Fibroblast of upper back skin (primary cell): ENCODE results near the gene CUX1.
A peak's percentile ranks its signal among the peaks of the same experiment; 100 is the strongest.
"Not testable (repeated sequence)": the region's sequence is repeated elsewhere in the genome, so short reads cannot be mapped to it uniquely, and the experiment has no call there.

Source experiments
- DNase-seq: peaks from one replicate; pipeline ENCODE4 v3.0.0-alpha.2; 2013

Gene CUX1

GRCh38 chr7:101857358-101857811 lies 40.0 kb downstream of the CUX1 start:
- no peak for DNase-seq

- DNase-seq = no peak
Measured at GRCh38 chr7:101858437-101859385, 41.3 kb downstream of the CUX1 start.

- peak; percentile 43 for DNase-seq
Measured at GRCh38 chr7:101859411-101860106, 42.1 kb downstream of the CUX1 start.

DNA sequence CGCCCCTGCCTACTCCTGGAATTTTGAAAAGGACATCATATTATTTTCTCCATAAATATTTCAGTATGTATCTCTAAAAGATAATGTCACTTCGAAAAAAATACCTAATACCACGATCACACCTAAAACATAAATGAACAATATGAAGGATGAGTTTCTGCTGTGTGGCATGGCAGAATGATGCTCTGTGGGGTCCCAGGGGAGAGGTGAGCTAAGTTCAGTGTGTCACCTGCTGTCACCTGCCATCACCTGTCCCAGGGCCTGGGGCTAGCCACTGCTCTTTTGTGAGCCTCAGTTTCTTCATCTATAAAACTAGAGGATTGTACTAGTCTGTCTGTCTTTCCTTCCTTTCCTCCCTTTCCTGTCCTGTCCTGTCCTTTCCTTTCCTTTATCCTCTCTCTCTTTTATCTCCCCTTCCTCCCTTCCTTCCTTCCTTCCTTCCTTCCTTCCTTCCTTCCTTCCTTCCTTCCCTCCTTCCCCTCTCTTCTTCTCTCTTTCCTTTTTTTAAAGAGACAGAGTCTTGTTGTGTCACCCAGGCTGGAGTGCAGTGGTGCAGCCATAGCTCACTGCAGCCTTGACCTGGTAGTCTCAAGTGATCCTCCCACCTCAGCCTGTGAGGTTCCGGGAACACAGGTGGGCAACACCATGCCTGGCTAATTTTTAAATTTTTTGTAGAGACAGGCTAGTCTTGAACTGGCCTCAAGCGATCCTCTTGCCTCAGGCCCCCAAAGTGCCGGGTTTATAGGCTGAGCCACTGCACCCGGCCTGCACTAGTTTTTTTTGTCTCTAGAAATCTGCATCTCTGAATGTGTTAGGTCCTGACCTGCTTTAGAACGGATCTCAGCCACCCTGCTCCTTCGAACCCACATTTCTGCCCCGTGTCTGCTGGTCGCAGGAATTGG lies 43.1 kb downstream of the CUX1 start:
- no peak for DNase-seq

DNA sequence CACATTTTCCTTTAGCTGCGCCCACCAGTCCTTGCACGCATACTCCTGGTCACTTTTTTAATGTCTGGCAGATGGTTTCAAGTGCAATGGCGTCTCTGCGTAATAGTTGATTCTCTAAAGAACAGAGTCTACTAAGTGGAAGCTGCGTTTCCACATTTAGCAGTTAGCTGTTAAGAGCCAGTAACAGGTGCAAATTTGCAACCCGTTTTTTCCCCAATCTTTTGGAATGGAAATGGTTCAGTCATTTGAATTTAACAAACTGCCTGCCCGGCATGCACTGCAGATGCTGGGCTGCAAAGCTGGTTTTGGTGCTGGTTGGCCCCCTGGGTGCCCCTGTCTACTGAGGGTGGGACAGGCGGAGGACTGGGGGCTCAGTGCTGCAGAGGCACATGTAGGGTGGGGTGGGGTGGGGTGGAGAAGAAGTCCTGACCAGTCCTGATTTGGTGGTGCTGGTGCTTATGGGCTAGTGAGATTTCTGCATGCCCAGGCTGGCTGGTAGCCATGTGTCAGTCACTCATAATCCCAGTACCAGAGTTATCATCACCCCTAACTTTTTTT lies 43.9 kb downstream of the CUX1 start:
- no peak for DNase-seq

DNA sequence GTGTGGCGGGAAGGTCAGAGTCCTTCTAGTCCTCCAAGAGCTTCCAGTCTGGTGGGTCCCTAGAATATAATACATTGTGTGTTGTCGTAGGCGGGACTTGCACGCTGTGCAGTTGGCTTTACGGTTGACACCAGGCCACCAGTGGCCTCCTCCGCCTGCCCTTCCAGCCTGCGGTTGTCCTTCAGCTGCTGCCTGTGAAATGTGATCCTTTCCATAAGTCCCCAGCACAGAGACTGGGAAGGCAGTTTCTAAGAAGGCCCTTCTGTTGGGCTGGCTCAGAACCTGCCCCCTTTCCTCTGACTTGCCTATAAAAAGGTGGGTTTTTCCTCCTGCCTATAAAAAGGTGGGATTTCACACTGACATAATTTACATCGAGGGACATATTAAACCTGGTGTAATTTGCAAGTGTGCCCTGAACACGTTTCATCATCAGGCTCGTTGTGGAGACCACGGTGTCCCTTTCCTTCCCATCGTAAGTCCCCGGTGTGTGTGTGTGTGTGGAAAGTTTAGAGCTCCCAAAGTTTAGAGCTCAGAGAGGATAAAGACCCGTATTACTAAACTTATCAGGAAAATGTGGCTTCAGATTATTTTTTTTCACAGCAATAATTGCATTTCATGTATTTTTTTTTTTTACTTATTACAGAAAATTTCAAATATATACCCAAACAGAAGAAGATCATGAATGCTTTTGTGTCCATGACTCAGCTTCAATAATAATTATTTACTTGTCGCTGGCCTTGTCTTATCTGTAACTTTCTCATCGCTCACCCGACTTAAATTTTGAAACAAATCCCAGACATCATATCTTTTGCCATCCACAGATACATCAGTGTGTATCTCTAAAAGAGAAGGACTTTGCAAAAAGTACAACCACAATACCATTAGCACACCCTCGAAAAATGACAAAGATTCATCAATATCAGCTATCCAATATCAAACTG lies 45.1 kb downstream of the CUX1 start:
- DNase-seq = no peak

DNA sequence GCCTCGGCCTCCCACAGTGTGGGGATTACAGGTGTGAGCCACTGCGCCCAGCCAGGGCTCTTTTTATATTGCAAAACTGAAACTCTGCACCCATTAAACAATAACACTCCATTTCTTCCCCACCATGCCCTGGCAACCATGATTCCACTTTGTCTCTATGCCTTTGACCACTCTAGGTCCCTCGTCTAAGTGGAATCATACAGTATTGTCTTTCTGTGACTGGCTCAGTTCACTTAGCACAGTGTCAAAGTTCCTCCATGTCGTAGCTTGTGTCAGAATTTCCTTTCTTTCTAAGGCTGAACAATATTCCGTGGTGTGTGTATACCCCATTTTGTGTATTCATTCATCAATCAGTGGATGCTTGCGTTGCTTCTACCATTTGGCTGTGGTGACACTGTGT lies 46.2 kb downstream of the CUX1 start:
- no peak for DNase-seq

- DNase-seq = no peak
Measured at GRCh38 chr7:101864039-101864438, 46.6 kb downstream of the CUX1 start.

DNA sequence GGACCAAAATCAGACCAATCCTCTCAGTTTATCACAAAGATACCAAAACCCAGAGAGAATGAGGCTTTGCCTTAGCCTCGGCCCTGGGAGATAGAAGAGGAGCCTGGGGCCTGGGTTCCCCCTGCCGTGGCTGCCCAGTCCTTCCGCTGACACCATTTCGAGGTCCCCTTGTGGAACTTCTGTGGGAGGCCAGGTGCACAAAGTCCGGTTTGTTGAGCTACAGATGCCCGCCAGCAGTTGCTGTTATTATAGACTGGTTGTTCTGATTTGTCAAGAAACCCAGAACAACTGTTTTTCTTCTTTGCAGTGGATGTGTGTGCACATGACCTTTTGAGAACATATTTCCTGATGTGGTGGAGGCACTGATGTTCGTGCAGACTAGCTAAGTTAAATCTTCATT lies 47.6 kb downstream of the CUX1 start:
- no peak for DNase-seq

DNA sequence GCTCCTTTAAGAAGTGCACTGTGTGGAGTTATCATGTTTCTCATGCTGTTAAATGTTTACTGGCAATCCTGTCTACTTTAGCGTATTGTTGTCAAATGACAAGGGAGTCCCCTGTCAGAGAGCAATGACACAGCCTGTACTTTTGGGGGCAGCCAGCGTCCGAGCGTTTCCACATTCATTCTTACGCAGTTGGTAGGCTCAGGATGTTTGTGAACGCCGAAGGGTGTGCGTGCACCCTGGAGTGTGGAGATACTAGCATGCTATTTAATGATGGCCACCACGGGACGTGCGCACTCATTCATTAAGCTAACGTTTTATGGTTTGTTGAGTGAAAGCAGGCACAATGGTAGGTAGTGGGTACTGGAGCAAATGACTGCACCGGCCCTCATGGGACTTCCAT lies 48.0 kb downstream of the CUX1 start:
- DNase-seq = no peak

- no peak for DNase-seq
Measured at GRCh38 chr7:101866328-101866727, 48.9 kb downstream of the CUX1 start.

- DNase-seq = no peak
Measured at GRCh38 chr7:101867265-101867664, 49.8 kb downstream of the CUX1 start.

DNA sequence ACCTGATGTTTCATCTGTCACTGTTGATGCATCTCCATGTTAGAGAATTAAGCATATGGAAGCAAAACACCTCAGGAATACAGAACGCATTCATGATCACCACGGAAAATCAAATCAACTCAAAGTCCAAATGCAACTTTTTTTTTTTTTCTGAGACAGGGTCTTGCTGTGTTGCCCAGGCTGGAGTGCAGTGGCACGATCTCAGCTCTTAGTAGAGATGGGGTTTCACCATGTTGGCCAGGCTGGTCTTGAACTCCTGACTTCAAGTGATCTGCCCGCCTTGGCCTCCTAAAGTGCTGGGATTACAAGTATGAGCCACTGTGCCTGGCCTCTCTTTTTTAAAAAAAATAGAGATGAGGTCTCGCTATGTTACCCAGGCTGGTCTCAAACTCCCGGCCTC lies 50.3 kb downstream of the CUX1 start:
- DNase-seq = not testable (repeated sequence)

DNA sequence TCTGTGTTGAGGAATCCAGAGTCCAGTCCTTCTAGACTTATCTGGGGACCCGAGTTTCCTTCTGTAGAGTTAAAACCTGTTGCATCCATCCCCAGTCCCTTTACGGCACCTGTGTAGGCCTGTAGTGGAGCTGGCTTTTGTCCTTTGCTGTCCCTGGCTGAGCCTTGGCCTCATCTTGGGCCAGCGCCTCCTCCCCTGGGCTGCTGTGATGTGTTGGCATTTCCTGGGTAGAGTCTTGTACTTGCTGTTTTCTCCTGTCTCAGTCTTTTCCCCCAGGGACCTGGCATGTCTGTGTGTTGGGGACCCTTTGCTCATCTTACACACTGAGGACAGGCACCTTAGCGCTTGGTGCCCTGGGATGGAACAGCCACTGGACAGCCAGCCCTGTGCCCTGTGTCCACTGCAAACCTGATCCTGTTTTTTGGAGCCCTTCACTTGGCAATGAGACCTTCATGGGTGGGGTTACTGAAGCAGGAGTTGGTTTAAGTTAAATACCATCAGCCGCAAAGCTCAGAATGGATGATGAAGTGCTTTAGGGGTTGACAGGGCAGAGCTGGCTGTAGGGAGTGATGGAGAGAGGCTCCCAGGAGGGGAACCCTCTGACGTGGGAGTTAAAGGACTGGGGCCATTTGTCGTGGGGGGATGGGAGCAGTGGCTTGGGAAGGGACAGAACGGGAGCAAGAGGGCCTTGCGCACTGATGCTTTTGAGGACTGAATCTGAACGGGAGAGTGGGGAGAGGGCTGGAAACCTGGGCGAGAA lies 50.9 kb downstream of the CUX1 start:
- DNase-seq = peak; percentile 53

GRCh38 chr7:101869026-101869900 lies 51.8 kb downstream of the CUX1 start:
- no peak for DNase-seq

DNA sequence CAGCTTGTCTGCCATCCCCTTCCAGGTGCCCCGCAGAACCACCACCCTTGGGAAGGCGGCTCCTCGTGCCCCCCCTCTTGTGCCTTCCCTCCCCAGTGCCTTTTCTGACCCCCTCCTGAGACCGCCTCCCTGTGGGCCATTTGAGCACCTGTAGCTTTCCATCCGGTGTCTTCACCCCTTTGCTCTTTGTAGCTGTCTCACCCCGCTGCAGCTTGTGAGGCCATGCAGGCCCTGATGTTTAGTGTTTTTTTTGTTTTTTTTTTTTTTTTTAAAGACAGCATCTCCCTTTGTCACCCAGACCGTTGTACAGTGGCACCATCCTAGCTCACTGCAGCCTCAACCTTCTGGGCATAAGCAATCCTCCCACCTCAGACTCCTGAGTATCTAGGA lies 52.5 kb downstream of the CUX1 start:
- DNase-seq = no peak

DNA sequence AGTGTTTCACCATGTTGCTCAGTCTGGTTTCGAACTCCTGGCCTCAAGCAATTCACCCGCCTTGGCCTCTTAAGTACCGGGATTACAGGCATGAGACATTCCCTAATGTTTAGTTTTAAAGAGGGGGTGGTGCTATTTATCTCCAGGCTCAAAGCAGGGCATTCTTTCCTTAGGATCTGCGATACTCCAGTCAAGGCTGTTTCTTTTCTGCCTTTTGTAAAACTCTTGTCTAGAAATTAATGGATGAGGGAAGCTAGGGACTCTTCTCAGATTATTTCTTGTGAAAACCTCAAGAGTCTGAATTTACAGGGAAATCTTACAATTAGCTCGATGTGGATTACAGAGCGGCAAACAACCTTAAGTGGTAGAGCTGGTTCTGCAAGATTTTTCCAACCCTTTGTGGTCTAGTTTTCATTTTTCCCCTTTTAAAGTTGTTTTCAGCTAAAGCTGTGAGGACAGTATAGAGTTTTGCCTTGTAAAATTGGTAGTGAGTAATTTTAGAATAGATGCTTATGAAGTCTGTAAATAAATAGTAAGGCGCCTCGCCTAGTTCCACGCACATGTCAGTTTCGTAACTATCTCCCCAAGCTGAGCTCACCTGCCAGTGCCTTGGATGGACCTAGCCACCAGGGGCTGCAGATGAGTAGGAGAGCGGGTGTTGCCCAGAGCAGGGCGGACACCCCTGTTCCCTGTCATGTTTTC lies 53.1 kb downstream of the CUX1 start:
- DNase-seq = no peak

DNA sequence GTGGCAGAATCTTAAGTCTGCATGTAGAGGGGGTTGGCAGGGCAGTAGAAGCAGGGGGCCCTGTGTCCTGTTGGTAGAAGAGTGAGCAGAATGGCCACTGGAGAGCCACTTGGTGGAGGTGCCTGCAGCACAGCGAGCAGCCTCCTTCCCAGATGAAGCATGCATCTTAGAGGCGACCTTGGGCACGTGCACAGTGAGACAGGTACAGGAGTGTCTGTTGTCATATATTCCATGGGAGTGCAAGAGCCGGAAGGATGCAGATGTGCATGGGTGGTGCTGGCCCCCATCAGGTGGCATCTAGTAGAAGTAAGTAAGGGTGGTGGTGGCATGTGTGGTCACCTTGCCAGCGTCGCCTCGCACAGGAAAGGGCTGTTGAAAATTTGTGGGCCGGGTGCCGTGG lies 53.9 kb downstream of the CUX1 start:
- DNase-seq = no peak

DNA sequence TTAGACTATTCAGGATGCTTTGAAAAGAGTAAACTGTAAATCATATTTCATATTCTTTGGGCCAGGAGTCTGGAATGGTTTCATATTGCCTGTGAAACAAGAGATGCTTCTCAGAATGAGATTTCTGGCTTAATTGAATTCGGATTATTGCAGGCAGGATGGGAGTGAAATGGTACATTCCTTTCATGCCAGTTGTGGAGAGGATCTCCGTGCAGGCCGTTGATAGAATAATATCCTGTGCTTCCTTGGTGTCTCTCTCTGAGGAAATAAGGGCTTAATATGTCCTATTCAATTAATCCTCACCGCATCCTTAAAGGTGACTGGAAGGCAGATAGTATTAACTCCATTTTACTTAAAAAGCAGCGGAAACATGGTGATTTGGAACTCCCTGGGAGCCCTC lies 56.6 kb downstream of the CUX1 start:
- DNase-seq = peak; percentile 64
